ENCODE data around the gene ZNF181. TPM values are rescaled to one million over a fixed set of nuclear protein-coding genes. Genes with fewer than 3 reads are reported as not detected.

Gene ZNF181
- total and polyA plus RNA-seq, 12 donors: 5.9 to 30.2 (median 16.7) TPM

- no peak overlapping the region for H3K27ac ChIP-seq
- H3K36me3 ChIP-seq (replicated peaks in 1 of 2): peaks cover 0 to 9% of the 10 kb centered on the region in 2 donors
- 61 to 100% (median 80%) methylated on average over 1 of the region's 1 CpG for WGBS, 4 donors
- TF ChIP-seq CTCF (IDR thresholded peaks at IDR 0.05) (no peak), POLR2A (IDR thresholded peaks at IDR 0.05) (no peak)
- H3K27me3 ChIP-seq: no peaks in the 10 kb centered on the region
- no peak for DNase-seq
- H3K4me3 ChIP-seq: no peak overlapping the region
- intact Hi-C loops (cut with DNase I): no loop called here
- no peaks in the 10 kb centered on the region for H3K4me1 ChIP-seq (replicated peaks in 1 of 2)
- H3K9me3 ChIP-seq (replicated peaks in 1 of 3): peaks cover 0 to 23% (median 10%) of the 10 kb centered on the region in 3 donors
Measured at GRCh38 chr19:34688592-34688991, 45.5 kb upstream of the ZNF181 start.

GRCh38 chr19:34690372-34690771 lies 43.7 kb upstream of the ZNF181 start:
- H3K4me3 ChIP-seq: no peak overlapping the region
- TF ChIP-seq POLR2A (IDR thresholded peaks at IDR 0.05) (no peak), CTCF (IDR thresholded peaks at IDR 0.05) (no peak)
- H3K36me3 ChIP-seq (replicated peaks in 1 of 2): no peaks in the 10 kb centered on the region
- no peaks in the 10 kb centered on the region for H3K27me3 ChIP-seq
- 69 to 86% (median 80%) methylated on average over 3 of the region's 3 CpGs for WGBS, 4 donors
- DNase-seq: no peak
- intact Hi-C loops (cut with DNase I): no loop called here
- peaks cover 0 to 9% (median 6%) of the 10 kb centered on the region in 3 donors for H3K9me3 ChIP-seq (replicated peaks in 1 of 3)
- H3K4me1 ChIP-seq (replicated peaks in 1 of 2): no peaks in the 10 kb centered on the region
- H3K27ac ChIP-seq: no peak overlapping the region

- Histone ChIP-seq H3K4me3 (no peak overlapping the region), H3K27me3 (no peaks in the 10 kb centered on the region), H3K9me3 (replicated peaks in 1 of 3) (no peaks in the 10 kb centered on the region), H3K4me1 (replicated peaks in 1 of 2) (no peaks in the 10 kb centered on the region), H3K27ac (no peak overlapping the region), H3K36me3 (replicated peaks in 1 of 2) (no peaks in the 10 kb centered on the region)
- TF ChIP-seq POLR2A (IDR thresholded peaks at IDR 0.05) (no peak), CTCF (IDR thresholded peaks at IDR 0.05) (no peak)
- WGBS, 4 donors: 41 to 63% (median 46%) methylated on average over 2 of the region's 2 CpGs
- intact Hi-C loops (cut with DNase I): no loop called here
- DNase-seq: no peak
Measured at GRCh38 chr19:34692549-34692948, 41.5 kb upstream of the ZNF181 start.

- no peak overlapping the region for H3K4me3 ChIP-seq
- no peaks in the 10 kb centered on the region for H3K9me3 ChIP-seq (replicated peaks in 1 of 3)
- intact Hi-C loops (cut with DNase I): no loop called here
- no peak for DNase-seq
- TF ChIP-seq POLR2A (IDR thresholded peaks at IDR 0.05) (no peak), CTCF (IDR thresholded peaks at IDR 0.05) (no peak)
- H3K4me1 ChIP-seq (replicated peaks in 1 of 2): no peaks in the 10 kb centered on the region
- no peaks in the 10 kb centered on the region for H3K36me3 ChIP-seq (replicated peaks in 1 of 2)
- WGBS, 4 donors: 45 to 70% (median 65%) methylated on average over 1 to 2 of the region's 2 CpGs
- no peak overlapping the region for H3K27ac ChIP-seq
- no peaks in the 10 kb centered on the region for H3K27me3 ChIP-seq
Measured at GRCh38 chr19:34707661-34708060, 26.4 kb upstream of the ZNF181 start.
